Stimulated activated CD8-positive, alpha-beta memory T cell treated with anti-CD3 and anti-CD28 coated beads, Interleukin-15, amount 100 ng/mL, for 48 hours (primary cell): Measurements from ENCODE around the gene MSL3.

Experiments
- DNase-seq, 2 donors: peaks; one replicate each; pipeline ENCODE4 v3.0.0-alpha.2; 2020; ENCODE audit warnings: low read depth in 2 of 2

The MSL3 gene, protein sequence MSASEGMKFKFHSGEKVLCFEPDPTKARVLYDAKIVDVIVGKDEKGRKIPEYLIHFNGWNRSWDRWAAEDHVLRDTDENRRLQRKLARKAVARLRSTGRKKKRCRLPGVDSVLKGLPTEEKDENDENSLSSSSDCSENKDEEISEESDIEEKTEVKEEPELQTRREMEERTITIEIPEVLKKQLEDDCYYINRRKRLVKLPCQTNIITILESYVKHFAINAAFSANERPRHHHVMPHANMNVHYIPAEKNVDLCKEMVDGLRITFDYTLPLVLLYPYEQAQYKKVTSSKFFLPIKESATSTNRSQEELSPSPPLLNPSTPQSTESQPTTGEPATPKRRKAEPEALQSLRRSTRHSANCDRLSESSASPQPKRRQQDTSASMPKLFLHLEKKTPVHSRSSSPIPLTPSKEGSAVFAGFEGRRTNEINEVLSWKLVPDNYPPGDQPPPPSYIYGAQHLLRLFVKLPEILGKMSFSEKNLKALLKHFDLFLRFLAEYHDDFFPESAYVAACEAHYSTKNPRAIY

DNA sequence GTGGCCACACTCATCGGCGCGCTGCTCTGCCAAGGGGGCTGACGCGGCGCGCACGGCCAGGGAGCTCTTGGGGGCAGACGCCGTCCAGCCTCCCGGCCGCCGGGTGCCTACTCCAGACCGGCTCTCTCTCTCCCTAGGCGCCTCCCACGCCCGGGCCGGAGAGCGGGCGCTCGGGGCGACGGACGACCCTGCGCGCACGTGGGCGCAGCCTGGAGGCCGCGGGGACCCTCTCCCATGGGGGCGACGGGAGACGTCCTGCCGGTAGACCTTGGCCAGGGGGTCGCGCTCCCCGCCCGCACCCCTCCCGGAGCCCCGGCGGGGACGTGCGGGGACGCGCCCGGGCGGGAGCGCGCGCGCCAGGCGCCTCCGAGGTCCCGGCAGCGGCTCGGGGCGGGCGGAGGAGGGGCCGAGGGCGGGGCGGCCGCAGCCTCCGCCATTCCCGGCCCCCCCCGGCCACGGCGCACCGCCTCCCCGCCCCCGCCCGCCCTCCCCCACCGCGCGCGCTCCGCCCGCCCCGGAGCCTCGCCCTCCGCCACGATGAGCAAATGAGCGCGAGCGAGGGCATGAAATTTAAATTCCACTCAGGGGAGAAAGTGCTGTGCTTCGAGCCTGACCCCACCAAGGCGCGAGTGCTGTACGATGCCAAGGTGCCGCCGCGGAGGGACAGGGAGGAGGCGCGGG lies at the start of gene MSL3:
MSL3 (plus strand) TSS at position 519 of the 681 bp plus-strand sequence; CDS start at position 546, 27 bp downstream.
- DNase-seq, result peak; percentile 17 to 37

DNA sequence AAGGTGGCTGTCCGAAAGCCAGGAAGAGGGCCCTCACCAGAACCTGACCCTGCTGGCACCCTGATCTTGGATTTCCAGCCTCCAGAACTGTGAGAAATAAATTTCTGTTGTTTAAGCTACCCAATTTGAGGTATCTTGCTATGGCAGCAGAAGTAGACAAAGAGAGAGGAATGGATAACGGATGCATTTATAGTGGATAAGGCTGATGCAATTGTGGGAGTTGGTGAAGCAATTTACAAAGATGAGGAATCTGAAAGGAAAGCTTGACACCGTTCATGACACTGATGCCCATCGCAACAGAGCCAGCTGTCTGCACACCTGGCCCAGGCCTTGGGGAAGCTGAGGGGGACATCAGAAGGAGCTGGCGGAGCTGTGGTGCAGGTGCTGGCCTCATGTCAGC lies 35.7 kb upstream of the MSL3 start:
- DNase-seq, result no peak

DNA sequence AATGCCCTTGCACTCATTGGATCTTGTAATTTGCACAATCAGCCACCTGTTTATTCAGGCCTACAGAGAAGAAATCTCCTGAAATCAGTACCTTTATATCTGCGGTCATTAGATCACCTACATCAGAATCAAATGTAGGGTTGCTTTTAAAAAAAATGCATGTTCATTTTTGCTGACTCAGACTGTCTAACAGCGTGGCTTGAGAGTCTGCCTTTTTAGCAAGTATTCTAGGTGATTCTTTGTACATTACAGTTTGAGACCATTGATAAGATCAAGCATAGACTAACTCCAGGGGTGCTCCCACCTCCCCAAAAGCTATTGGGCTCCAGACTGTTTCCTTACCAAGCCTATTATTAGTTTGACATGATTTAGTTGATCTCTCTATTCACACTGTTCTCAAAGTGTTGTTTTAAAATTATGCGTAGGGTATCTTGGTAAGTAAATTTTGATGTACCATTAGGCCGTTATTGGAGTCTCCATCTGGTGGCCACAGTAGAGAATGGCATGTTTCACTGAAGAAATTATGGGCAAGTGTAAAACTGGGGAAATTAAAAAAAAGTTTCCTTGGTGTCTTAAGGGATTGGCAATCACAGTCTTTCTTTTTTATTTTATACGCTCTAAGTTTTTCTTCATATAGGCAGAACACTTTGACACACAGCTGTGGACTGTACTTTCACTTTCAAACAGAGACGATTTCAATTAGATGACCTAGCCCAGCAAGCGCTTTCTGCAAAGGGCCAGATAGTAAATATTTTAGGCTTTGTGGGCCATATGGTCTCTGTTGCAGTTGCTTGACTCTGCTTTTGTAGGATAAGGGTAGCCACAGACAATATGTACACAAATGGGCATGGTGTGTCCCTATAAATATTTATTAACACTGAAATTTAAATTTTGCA lies 33.7 kb upstream of the MSL3 start:
- DNase-seq, result no peak

DNA sequence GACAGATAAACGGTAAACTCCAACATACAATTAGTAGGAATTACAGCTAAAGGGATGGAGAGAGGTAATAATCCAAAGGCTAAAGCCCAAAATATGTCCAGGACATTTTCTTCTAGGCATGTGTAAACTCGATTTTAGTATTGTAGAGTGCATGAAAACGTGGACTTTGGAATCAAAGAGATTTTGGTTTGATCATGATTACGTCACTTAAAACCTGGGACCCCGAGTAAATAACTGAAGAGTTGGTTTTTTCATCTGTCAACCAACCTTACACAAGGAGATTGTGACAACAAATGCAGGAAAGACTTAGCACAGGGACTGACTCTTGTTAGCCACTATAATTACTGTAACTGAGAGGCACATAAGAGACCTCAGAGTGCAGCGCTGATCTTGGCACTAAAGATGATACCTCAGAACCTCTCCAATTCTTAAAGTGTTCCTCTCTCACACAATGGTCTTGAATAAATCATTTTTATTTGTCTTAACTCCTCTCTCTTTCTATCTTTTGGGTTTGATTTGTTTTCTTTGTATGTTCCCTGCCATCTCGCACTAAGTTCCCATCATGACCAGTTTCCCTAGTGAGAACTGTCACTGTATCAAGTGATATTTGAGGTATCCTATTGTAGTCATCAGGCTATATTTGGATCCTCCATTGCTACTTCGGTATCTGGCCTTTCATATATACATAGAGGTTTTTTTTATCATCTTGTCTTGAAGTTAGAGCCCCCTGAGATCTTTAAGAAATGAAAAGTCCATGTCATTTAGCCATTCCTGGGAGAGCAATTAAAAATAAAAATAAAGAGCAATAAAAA lies 32.2 kb upstream of the MSL3 start:
- DNase-seq, result no peak

DNA sequence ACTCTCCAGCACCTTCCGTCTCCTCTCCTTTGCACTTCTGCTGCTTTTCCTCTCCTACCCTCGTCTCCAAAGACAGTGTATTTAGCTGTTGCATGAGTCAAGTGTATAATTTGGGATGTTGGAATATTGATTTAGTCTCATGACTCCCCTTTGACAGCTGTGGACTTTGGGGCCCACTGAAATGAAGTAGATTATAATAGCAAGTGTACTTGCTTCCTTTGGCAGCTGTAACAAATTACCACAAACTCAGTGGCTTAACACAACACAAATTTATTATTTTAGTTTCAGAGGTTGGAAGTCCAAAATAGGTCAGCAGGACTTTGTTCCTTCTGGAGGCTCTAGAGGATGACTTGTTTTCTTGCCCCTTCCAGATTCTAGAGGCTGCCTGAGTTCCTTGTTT lies 29.5 kb upstream of the MSL3 start:
- no peak for DNase-seq

DNA sequence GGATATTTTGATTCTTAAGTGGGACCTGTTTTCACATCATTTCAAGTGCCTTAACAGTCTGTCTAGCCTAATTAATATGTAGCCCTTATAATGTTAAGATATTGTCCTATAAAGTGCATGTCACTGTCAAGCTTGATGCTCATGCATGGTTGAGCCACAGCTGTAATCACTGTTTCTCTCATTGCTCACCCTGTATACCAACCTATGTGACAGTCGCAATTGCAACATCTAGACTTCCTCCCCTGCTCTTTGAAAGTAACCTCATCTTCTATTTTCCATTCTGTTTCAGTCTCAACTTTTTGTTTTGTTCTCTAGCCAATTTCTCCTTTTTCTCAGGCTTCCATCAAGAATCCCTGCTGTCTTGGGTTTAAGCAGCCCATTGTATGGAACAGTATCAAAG lies 24.4 kb upstream of the MSL3 start:
- no peak for DNase-seq

DNA sequence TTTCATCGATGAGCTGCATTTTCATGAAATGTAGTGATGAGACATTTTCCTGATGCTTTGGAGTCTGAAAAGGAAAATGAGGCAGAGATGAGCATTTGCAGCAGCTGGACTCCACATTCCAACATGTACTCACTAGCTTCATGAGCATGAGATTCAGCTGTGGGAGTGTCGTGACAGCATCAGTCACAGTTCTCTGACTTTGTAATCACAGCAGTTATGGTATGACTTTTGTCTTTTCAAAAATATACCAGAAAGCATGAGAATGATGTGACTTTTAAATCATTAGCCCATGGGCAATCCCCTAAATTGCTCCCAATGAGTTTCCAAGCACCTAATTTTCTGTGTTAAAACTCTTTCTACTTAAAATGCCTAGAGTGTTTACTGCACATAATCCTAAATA lies 18.3 kb upstream of the MSL3 start:
- no peak for DNase-seq

DNA sequence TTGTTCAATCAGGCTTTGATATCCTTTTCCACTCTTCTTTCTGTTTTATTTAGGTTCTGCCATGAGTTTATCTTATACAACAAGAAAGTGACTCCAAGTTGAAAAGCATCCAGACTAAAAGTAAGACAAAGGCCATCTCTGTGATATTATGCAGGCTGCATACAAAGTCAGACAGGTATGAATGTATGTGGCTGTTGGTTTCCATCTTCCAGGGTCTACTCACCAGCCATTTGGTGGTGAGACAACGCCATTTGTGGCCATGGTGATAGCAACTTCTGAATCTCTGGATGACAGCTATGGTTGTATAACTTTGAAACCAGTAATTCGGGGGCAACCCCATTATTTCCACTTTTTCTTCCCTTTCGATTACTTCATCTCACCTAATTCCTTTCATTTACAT lies 17.2 kb upstream of the MSL3 start:
- DNase-seq, result no peak

DNA sequence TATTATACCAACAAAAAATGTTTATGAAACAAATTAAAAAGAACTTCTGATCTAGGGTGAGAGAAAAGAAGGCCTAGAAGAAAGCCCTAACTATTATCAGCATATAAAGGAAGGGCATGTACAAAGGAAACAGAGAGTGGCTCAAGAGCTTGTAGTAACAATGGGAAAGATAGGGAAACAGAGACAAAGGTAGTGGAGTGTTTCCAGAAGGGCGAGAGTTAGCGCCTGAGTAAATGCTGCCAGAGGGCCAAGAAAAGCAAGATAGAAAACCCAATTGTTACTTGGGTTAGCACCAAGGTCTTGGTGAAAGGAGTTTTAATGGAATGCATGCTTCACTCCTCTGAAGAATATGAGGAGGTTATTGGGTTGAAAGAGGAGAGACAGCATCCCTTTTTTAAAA lies 16.5 kb upstream of the MSL3 start:
- DNase-seq, result no peak

DNA sequence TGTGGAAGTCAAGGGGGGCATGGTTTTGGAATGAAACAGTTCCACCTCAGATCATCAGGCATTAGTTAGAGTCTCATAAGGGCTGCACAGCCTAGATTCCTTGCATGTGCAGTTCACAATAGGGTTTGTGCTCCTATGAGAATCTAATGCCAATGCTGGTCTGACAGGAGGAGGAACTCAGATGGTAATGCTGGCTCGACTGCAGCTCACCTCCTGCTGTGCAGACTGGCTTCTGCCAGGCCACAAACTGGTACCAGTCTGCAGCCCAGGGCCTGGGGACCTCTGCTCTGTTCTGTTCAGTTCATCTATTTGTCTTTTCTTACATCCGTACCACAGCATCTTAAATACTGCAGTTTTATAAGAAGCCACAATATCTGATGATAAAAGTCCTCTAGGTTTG lies 12.2 kb upstream of the MSL3 start:
- no peak for DNase-seq

DNA sequence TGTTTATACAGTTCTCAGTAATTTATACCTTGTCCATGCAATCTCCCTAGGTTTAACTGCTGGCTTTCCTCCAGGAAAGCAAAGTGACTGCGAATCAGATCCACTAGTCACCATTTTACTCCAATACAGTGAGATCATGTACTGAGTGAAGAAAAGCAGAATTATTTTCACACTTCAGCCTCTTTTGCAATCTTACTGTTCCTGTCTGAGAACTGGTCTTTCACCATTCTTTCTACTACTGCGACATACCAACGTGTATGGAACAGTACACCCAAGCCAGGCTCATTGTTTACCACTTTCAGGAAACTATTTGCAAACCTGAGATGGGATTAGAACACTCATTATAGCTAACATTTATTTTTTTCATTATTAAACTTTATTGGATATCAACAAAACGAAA lies 8.0 kb upstream of the MSL3 start:
- no peak for DNase-seq

DNA sequence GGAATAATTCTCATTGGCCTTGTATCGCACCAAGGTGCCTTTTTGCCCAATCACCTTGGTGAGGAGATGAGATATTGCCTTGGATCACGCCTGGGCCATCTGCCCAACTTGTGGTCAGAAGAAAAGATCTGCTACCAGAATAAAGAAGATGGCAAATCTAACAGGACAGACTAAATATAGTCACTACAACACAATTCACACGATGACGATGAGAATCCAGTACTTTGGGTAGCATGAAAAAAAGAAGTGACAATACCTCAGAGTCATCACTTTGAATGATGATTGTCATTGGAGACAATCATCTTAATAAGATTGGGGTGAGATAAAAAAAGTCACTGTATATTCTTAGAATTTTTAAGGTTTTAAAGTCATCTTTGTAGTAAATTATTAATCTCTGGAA lies 7.3 kb upstream of the MSL3 start:
- DNase-seq, result no peak

DNA sequence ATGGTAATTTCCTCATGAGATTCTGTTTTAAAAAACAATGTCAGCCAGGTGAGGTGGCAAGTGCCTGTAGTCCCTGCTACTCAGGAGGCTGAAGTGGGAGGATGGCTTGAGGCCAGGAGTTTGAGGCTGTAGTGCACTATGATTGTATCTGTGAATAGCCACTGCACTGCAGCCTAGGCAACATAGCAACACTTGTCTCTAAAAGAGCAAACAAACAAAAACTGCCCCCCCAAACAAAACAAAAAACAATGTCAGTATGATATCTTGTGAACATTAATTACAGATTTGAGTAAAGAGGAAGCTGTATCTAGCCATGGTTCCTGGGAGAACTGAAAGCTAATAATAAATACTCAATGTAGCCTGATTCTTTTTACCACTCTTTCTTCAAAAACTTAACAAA lies 6.8 kb upstream of the MSL3 start:
- no peak for DNase-seq

DNA sequence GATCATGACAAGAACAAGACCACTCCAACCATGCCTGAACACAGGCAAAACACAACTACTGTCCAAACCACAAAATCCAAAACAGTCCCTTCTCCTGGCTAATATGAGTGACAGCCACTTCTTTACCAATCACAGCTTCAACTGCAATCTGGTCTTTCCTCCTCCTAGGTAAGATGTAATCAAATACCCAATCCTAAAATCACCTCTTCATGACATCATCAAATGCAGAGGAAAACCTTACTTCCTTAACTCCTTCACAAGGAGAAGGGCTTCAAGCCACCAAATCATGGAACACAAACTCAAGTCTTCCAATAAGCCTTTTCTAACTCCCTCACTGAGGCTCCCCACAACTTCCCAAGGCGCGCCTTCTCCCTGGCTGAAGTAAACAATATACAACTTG lies 4.4 kb upstream of the MSL3 start:
- no peak for DNase-seq

DNA sequence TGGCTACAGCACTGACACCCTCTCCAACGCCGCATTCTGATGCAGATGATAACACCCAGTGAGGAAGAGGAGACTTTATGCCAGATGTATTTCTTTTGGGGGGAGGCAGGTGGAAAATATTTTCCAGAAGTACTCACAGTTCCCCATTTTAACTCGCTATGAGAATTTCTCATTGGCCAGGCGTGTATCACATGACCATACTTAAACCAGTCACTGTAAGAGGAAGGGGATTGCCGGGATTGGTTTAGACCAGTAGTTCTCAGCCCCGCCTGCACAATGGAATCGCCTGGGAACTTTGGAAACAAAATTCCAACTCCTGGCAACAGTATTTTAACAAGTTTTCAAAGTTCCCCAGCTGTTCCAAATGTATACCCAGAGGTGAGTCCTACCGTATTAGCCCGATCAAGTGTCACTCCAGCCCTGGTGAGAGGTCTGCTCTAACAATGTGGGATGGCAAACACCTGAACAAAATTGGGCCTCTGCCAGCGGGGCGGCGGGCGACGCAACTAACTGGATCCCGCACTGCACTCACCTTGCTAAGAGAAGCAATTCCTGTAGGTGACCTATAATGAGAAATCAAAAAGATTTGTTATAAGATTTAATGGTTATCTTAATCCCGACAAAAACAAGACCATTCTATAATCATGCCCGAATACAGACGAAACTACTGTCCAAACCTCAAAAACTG lies 2.9 kb upstream of the MSL3 start:
- no peak for DNase-seq

DNA sequence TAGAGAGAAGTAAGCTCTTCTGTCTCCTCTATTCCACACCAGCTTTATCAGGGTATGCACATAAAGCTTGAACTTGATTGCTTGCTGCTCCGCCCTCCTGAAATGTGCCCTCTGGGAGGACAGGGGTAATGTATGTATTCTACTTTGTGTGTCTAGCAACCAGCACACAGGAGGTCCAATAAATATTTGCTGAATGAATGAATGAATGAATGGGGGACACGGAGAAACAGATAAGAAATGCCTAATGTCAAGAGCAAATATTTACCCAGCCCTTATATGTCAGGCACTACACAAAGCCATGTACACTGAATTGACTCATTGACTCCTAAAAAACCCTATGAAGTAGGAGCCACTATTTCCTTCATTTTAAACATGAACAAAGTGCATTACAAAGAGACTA lies 2.3 kb upstream of the MSL3 start:
- DNase-seq, result no peak

DNA sequence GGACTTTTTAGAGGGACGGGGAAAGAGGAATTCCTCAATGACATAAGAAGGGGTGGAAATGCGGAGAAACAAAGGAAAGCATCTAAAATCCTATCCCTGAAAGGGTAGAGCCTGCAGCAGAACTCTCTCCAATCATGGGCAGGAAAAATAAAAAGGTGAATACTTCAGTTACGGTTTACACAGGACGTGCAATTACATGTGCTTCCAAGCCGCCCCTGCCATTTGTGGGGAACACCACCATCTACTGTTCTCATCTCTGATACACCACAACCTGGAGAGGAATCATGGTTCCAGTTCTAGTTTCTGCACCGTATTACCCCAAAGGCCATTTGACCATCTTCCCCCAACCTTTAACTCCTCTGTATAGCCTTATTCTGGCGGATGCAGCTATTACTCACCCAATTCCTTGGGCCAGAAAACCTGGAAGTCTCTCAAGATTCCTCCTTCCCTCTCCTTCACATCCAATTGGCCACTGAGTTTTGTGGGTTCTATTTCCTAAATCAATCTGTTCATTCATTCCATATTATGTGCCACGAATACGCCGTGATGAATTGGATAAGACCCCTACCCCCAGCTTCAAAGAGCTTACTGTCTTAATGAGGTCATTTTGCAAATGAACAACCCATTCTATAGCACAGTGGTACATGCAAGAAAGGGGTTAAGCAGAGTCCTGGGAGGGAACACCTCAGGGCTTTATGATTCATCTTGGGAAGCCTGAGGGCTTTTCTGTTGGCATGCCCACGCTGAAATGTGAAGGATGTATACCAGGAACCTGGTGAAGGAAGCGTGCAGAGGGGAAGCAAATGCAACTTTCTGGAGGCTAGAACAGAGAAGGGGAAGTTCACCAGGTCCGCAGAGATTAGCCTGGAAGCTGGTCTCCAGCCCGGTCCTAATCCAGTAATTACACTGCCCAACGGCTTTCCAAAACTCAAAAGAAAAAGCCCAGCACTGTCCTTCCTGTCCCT lies 1.4 kb upstream of the MSL3 start:
- no peak for DNase-seq

DNA sequence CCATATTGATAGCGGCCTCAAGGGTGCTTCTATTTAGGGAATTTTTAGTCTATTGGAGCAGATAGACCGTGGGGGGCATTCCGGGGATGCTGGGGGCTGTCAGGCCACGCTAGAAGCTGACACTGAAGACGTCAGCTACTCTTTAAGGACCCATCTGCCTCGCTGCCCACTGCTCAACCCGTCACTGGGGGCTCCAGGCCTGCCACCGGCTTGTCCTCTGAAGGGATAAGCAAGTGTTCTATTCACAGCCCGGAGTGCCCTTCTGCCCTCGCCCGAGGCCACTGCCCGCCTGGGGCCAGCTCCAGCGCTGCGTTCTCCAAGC lies 679 bp upstream of the MSL3 start:
- no peak for DNase-seq

DNA sequence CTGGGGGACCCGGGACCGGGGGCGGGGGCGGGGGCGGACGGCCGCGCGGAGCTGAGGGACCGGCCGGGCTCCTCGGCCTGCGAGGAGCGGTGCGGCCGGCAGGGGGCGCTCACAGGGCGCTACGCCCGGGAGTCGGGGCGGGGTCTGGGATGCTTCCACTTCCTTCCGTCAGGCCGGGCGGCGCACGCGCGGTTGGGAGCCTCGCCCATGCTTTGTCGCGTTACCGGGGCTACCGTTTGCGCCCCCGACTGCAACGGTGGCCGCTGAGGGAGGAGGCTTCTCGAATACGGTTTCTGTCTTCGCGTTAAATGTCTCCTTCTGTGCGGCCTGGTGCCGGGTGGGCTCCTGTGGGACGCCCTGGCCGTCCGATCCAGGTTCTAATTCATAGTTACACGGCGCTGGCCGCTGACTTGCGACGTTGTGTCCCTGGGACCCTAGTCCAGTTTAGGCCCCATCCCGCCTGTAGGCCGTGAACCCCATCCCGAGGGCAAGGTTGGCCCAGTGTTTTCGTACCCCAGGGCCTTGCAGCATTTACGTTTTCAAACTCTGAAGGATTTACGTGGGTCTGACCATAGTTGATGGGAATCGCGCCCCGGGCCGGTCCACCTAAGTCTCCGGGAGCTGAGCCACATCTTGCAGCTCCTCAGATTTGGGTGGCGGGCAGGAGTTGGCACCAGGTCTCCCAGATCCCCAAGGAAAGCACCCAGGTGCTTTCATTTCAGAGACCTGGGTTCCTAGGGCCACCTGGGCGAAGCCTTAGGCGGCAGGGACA lies 549 bp downstream of the MSL3 start:
- DNase-seq, result peak; percentile 78 to 81
